NCI-H2029 treated with DMSO at 0.1 percent for 48 hours (cell line): ENCODE data around the gene KCNAB2.

Experiments used
- DNase-seq: peaks from one replicate; lab custom pipeline; 2025; lab: John Stamatoyannopoulos, UW

The KCNAB2 gene

DNA sequence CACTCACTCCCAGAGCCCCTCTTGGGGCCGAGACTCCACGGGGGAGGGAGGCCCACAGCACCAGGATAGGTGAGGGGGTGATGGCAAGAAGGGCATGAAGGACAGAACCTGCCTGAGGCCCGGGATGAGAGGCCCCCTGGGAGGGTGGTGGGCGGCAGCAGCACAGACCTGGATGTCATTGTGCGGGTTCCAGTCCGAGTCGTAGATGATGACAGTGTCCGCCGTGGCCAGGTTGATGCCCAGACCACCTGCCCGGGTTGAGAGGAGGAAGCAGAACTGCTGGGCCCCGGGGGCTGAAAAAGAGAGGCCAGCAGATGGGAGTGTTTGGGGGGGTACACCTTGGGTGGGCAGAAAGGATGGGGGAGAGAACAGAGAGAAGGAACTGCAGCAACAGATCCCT is 84.3 kb downstream of the KCNAB2 start:
- no peak for DNase-seq

DNA sequence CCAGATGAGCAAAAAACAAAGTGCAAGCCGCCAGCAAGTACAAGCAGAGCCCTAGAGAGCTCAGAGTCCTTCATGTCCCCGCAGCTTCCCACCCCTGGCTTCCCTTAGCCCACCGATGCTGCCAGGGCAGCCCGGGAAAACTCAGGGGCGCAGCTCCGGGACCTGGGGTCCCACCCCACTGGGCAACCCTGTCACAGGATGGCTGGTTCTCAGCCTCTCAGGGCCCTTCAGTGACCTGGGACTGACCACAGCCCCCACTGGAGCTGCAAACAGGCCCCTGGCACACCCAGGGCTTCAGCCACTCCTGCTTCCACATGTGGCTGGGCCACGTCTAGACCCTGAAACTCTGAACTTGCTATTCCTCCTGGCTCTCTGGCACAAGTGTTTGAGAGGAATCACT is 84.9 kb downstream of the KCNAB2 start:
- no peak for DNase-seq

DNA sequence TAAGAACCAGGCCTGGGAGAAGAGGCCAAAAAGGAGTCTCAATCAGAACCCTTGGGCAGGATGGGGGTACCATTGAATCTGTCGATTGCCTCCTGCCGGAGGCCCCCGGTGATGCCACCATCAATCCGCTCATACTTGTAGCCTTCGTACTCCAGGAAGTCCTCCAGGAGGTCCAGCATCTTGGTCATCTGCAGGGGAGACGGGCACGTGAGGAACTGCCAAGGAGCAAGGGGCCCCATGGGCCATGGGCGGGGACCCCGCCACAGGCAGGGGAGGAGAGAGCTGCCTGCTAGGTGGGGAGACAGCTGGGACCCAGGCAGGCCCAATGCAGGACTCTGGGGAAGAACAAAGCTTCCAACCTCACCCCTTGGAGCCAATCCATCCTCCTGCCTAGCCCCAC is 85.9 kb downstream of the KCNAB2 start:
- no peak for DNase-seq

- no peak for DNase-seq
Measured at GRCh38 chr1:6133146-6133895, 87.6 kb downstream of the KCNAB2 start.

DNA sequence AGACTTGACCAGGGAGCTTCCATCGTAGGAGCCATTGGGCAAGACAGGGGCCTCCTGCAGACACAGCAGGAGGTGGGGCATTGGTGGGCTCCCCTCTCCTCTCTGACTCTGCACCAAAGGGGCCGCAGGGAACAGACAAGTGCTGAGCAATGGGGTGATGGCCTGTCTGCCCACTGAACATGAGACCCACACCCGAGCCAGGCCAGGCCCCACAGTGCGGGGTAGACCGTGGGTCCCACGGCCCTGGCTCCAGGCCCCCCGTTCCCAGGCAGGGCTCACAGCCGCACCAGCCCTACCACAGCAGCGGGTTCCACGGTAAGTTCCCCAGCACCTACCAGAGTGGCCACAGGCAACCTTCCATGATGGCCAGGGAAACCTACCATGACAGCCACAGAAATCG is 88.5 kb downstream of the KCNAB2 start:
- no peak for DNase-seq

DNA sequence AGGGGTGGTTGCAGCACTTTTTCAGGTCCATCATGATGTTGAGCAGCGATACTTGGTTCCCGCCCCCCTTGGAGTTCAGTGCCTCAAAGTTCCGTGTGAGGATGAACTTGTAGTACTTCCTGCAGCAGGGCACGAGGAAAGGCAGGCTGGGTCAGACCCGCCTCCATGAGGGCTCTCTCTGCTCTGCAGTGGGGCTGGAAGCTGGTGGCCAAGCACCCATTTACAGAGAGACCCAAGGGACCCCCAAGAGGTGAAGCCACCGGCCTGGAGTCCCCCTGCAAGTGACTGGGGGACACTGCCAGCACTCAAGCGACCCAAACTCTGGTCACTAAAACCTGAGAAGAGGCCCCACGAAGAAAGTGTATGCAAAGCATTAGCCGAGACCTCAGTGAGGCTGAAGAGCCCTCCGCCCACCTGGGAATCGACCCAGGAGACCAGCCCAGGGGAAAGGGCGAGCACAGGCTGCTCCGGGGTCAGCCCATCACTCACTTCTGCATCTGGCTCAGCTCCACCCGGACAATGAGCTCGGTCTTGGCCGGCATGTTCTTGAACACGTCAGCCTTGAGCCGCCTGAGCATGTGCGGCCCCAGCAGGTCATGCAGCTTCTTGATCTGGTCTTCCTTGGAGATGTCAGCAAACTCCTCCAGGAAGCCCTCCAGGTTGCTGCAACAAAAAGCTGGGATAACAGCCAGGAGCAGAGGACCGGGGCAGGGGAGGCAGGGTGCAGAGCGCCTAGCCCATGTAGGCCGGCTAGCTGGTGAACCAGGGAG is 89.2 kb downstream of the KCNAB2 start:
- no peak for DNase-seq

- no peak for DNase-seq
Measured at GRCh38 chr1:6136516-6137220, 91.0 kb downstream of the KCNAB2 start.

GRCh38 chr1:6137758-6138157 is 92.1 kb downstream of the KCNAB2 start:
- no peak for DNase-seq

DNA sequence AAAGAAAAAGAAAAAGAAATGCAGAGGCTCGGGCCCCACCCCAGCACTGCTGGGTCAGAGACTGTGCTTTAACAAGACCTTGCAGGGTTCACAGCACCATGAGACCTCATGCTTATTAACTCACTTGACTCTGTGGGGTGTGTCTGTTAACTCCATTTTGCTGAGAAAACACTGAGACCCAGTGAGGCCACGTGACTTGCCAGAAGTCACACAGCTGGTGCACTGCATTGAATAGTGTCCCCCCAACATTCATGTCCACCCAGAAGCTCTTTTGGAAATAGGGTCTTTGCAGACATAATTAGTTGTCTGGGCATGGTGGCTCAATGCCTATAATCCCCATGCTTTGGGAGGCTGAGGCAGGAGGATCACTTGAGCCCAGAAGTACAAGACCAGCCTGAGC is 94.7 kb downstream of the KCNAB2 start:
- DNase-seq: no peak

- no peak for DNase-seq
Measured at GRCh38 chr1:6141592-6141991, 95.9 kb downstream of the KCNAB2 start.

DNA sequence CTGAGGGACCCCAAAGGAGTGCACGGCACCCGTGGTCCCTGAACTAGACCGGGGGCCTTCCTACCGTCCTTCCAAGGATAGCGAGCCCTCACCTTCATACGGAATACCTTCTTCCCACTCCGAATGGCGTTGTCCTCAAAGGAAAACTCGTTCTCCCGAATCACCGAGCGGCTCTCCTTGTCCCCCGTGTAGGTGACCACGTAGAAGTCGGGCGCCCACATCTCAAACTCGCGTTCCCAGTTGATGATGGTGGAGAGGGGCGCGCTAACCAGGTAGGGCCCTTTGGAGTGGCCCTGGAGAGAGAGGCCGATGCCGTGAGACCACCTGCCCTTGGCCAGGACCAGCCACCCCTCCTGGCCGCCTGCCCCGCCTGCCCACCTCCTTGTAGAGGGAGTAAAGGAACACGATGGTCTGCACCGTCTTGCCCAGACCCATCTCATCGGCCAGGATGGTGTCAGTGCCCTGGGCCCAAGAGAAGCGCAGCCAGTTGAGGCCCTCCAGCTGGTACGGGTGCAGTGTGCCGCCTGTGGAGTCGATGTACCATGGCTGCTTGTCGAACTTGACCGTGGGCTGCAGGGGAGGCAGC is 96.4 kb downstream of the KCNAB2 start:
- DNase-seq: no peak

DNA sequence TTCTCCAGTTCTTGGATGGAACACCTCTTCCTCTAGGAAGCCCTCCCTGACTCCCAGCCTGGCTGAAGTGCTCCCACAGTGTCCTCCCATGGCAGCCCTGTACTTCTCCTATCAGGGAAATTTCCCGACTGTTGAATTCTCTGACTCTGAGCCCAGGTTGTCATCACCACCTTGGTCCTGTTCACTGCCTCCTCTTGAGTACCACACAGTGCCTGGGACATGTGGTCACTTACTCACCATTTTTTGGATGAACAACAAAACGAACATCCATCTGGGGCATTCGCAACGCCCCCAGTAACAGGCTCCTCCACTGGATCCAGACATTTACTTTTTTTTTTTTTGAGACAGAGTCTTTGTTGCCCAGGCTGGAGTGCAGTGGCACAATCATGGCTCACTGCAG is 97.0 kb downstream of the KCNAB2 start:
- no peak for DNase-seq

DNA sequence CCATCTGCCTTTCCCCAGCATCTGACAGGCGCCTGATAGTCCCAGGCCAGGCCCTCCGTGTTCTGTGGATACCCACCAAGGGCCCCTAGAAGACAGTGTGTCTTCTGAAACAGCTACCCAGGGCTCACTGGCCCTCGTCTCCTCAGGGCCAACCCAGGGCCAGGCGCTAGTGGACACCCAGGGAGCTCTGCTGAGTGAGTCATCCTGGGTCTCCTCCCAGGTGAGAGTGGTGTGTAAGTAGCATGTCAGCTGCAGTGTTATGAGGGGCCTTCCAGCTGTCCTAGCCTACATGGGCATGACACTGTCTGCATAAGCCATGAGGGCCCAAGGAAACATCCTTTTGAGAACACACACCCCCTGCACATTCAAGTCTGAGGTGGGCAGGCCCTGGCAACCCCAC is 97.7 kb downstream of the KCNAB2 start:
- DNase-seq: no peak

DNA sequence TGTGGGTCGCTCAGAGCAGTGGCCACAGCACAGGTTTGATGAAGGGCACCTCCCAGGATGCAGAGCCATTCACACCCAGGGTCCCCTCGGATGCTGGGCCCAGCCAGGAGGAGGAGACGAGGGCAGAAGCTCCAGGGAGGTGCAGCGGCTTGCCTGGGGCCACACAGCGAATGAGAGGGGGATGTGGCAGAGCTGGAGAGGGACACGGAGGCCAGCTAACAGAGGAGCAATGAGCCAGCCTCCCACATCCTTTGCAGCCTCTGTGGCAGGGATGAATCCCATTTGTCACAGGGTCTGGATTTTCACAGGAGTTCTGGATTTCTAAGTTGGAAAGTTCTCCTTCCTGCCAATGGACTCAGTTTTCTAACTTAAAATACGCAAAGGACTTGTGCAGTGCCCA is 98.5 kb downstream of the KCNAB2 start:
- no peak for DNase-seq

DNA sequence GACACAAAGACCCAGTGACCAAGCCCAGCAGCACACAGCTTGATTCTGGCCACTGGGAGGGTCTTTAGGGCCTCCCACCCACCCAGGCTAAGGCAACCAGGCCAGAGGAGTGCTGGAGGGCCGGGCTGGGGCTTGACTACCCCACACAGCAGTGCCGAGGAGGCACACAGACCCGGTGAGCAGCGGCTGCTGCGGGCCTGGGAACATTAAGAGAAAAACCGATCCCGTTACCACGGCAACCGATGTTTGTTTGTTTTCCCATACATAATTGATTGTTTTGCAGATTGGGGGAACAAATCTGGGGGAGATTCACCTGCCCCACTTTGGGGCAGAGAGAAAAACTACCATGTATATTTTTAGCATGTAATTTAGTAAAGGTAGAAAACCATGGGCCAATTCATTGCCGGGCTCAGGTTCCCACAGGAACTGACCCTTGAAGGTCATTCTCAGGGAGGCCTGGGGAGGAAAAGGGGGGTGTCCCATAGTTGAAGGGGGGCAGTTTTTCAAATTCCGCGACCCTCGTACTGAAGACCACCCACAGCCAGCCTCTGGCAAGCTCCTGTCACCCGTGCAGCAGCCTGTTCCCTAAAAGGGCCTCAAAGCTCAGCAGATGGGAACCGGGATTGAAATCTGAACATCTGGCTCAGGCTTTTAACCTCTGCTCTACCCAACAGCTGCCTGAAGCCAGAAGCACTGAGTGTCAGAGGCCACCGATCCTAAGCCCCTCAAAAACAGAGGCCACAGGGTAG is 99.1 kb downstream of the KCNAB2 start:
- DNase-seq: no peak

GRCh38 chr1:6145396-6145750 is 99.7 kb downstream of the KCNAB2 start:
- no peak for DNase-seq

DNA sequence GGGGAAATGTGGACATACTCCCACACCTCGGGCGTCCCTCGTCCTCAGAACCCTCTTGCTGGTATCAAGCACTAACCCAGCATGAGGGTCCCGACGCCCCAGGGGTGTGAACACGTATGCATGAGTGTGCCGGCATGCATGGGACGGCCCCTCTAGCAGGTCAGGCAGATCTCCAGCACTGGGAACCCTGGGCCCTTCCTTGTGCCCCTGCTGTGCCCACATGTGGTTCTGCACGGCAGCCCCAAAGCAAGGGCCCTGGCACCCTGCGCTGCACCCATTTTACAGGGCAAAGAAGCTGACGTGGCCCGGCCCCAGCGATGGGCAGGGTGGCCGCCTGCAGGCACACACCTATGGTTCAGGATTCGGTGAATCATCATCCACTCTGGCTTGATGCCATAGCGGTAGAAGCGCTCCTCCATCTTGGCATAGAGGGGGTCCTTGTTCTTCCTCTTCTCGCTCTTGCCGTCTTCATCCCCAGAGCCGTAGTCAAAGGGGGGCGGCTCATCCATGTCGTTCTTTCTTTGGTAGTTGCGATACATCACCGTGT is 100.2 kb downstream of the KCNAB2 start:
- no peak for DNase-seq

GRCh38 chr1:6148497-6149241 is 103.0 kb downstream of the KCNAB2 start:
- no peak for DNase-seq

DNA sequence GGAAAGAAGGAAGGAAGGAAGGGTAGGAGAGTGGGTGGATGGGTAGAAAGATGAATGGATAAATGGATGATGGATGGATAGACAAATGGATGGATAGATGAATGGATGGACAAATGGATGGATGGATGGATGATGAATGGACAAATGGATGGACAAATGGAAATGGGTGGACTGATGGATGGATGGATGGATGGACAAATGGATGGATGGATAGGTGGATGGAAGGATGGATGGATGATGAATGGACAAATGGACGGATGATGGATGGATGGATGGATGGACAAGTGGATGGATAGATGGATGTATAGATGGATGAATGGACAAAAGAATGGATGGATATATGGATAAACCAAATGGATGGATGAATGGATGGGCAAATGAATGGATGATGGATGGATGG is 103.9 kb downstream of the KCNAB2 start:
- DNase-seq: no peak

DNA sequence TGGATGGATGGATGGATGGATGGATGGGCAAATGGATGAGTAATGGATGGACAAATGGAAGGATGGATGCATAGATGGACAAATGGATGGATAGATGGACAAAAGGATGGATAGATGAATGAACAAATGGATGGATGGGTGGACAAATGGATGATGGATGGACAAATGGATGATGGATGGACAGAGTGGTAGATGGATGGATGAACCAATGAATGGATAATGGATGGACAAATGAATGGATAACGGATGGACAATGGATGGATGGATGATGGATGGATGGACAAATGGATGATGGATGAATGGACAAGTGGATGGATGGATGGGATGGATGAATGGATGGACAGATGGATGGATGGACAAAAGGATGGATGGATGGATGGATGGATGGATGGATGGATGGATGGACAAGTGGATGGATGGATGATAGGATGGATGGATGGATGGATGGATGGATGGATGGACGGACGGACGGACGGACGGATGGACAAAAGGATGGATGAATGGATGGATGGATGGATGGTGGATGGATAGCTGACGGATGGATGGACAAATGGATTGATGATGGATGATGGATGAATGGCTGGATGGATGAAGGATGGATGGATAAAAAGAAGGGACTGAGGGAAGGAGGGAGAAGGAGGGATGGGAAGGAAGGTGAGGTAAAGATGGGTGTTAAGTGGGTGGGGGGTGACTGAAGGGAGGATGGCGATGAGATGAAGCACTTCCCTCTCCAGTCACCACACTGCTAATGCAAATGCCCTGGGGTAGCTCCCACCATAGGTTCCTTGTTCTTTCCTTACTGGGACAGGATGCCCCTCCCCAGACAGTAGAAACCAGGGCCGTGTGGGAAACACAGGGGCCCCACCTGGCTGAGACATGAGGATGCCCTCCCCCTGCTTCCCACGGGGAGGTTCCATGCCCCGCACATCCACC is 104.6 kb downstream of the KCNAB2 start:
- no peak for DNase-seq
